GM19351 (cell line): Measurements from ENCODE around the gene SMAD9.

Experiments used
- ATAC-seq: cut with Tn5 transposase; IDR thresholded peaks from one replicate; pipeline ENCODE4 v1.9.1; 2021; ENCODE audit warnings: mild to moderate bottlenecking, moderate library complexity; ENCODE audit not compliant: unreplicated experiment

SMAD9 gene

DNA sequence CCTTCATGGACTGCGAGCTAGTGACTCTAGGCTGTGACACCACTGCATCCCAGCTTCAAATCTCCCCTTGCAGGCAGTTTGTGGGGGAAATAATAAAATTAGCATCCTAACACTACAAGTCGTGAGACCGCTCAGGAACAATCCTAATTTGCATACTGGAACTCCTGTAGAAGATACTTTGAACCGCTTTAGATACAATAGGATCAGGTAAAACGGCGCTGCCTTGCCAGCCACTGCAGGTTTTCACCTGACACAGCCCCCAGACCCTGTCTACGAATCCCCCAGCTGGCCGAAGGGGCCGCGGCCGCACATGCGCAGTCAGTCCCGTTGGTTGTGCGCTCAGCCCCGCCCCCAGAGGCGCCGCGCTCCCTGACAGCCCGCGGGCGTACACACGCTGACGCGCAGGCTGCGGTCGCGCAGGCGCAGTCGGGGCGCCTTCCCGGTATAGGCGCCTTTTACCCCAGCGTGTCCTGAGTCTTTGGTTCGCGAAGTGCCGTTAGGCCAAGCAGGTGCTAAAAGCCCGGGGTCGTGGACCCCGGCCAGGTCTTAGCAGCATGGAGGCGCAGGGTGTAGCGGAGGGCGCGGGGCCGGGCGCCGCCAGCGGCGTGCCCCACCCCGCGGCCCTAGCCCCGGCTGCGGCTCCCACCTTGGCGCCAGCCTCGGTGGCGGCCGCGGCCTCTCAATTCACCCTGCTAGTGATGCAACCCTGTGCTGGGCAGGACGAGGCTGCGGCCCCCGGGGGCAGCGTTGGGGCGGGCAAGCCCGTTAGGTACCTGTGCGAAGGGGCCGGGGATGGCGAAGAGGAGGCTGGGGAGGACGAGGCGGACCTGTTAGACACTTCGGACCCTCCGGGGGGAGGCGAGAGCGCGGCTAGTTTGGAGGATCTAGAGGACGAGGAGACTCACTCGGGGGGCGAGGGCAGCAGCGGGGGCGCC is 101.0 kb downstream of the SMAD9 start, which contains the start of gene RFXAP:
Gene RFXAP (plus strand): TSS at position 419 of the 935 bp plus-strand sequence. CDS start 136 bp downstream, at position 555.
- ATAC-seq = peak; percentile 75

GRCh38 chr13:36817996-36818803 is 101.8 kb downstream of the SMAD9 start:
- ATAC-seq = no peak

GRCh38 chr13:36815062-36815461 is 105.0 kb downstream of the SMAD9 start:
- ATAC-seq = peak; percentile 23

GRCh38 chr13:36814465-36814864 is 105.6 kb downstream of the SMAD9 start:
- ATAC-seq = no peak

DNA sequence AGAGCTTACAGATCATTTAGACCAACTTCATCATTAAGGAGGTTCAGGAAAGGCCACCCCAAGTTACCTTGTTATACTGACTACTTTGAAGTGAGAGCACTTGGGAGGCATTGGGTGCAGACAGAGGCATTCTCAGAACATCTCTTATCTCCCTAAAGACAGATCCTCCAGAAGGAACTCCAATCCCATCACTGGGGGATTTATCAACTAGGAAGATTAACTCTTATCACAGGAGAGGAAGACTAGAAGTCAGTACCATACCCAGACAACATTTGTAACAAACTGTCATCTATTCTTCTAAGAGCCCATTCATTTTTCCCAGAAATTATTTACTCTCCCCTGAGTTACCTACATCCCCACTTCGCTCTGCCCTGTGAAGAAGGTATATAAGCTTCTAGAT is 106.8 kb downstream of the SMAD9 start:
- no peak for ATAC-seq

- no peak for ATAC-seq
Observed at GRCh38 chr13:36807616-36808015, 112.4 kb downstream of the SMAD9 start.

GRCh38 chr13:36806102-36806501 is 113.9 kb downstream of the SMAD9 start:
- ATAC-seq = peak; percentile 82

- ATAC-seq = no peak
Observed at GRCh38 chr13:36804588-36804987, 115.5 kb downstream of the SMAD9 start.

DNA sequence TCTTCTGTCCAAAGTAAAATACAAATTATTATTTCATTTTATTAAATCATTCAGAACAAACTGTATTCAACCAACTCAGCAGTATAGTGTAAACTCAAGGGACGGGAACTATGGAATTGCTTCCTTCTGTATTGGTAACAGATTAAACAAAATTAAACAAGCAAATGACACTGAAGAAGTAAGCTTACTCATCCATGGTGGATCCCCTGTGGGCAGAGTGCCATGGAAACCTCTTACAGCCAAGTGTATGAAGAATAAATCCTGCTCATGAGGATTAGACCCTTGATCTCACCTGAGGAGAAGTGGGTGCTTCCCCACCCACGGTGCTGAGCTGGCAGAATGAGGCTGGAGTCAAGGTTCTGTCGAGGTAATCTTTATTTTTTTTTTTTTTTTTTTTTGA is 119.0 kb downstream of the SMAD9 start:
- ATAC-seq = no peak

GRCh38 chr13:36796052-36796451 is 124.0 kb downstream of the SMAD9 start:
- no peak for ATAC-seq

DNA sequence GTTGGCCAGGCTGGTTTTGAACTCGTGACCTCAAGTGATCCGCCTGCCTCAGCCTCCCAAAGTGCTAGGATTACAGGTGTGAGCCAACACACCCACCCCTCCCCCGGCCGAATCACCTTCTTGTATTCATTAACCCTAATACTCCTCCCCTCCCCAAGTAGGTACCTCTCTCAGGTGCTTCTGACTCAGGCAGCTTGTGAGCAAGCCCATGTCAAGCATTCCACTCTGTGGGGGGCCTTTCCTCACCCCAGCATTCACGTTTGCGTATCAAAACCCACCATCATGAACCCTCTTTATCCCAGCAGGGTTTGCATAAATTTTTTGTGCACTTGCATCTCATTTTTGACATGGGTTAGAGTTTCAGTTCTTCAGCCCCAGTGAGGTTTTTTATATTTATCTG is 124.6 kb downstream of the SMAD9 start:
- no peak for ATAC-seq
